C4-2B (cell line): Measurements from ENCODE around the gene TMPRSS13.

Experiments used
- H3K27ac ChIP-seq: fragments of 450-650 bp; 2 replicates; pipeline ENCODE4 v1.5.1; 2017
- ZFX ChIP-seq: fragments of 450-650 bp; IDR thresholded peaks from 2 replicates; pipeline ENCODE4 v1.6.1; 2017
- TF ChIP-seq, protein P1 (sequence below): fragments of 450-650 bp; conservative IDR thresholded peaks from 2 replicates; pipeline ENCODE4 v1.5.1; 2017; ENCODE audit warnings: mild to moderate bottlenecking

Gene TMPRSS13

DNA sequence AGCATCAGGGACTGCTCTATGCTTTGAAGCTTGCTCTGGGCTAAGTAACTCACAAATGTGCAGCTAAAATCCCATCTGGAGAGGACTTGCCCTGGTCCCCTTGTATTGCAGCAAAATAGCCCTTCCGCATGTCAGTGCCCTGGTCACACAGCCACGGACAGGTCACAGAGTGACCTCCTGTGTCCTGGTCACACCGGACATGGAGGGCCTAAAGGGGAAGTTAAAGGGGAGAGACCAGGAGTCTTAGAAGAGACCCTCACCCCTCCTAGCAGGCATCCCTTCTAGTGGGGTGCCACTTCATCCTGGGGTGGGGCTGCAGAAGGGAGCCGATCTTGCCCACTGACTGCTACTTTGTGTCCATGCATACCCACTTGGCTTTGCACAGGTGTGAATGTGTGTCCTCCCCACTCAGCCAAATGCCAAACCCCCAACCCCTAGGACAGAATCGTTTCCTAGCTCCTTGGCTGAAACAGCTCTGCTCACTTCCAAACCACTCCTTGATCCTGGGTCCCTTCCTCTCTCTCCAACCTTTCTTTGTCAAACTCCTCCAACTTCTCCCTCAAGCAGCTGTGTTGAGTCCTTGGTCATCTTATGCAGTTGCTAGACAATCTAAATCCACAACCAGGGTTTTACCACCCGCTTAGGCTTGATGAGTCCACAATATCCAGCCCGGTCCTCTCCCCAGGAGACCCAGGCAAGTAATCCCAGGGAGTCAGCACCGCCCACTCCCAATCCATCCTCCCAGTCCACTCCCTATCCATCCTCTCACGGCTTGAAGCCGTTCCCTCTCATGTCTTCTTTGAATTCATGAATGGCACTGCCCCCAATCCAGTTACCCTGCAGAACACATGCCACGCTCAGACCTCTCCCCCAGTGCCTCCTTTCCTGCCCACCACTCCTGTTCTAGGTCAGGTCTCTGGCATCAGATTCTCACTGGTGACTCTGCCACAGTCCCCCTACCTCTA lies 49.4 kb downstream of the TMPRSS13 start:
- no peak for TF ChIP-seq ZFX
- TF ChIP-seq, protein P1, sequence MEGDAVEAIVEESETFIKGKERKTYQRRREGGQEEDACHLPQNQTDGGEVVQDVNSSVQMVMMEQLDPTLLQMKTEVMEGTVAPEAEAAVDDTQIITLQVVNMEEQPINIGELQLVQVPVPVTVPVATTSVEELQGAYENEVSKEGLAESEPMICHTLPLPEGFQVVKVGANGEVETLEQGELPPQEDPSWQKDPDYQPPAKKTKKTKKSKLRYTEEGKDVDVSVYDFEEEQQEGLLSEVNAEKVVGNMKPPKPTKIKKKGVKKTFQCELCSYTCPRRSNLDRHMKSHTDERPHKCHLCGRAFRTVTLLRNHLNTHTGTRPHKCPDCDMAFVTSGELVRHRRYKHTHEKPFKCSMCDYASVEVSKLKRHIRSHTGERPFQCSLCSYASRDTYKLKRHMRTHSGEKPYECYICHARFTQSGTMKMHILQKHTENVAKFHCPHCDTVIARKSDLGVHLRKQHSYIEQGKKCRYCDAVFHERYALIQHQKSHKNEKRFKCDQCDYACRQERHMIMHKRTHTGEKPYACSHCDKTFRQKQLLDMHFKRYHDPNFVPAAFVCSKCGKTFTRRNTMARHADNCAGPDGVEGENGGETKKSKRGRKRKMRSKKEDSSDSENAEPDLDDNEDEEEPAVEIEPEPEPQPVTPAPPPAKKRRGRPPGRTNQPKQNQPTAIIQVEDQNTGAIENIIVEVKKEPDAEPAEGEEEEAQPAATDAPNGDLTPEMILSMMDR, result no peak
- no peak overlapping the region for H3K27ac ChIP-seq

DNA sequence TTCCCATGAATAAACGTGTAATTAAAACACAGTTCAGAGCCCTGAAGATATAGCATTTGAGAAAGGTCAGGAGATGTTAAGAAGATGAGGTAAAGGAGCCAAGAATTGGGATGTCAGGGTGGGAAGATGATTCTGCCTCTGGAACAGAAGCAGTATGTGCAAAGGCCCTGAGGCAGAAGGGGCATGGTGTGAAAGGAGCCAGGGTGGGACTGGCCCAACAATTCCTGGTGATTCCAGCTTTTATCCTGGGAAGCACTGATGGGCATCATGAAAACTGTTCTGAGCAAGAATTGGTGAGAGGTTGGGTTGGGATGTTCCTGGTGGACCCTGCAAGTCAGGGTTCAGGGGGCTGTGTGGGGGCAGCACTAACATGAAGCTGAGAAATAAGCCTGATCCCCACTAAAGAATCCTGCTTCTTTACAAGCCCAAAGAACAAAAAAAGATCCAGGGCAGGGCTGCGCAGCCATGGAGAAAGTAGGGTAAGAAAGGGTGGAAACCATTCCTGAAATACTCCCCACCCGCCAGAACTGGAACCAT lies 50.2 kb downstream of the TMPRSS13 start:
- H3K27ac ChIP-seq, result no peak overlapping the region
- TF ChIP-seq, protein P1, result no peak
- TF ChIP-seq ZFX, result no peak

DNA sequence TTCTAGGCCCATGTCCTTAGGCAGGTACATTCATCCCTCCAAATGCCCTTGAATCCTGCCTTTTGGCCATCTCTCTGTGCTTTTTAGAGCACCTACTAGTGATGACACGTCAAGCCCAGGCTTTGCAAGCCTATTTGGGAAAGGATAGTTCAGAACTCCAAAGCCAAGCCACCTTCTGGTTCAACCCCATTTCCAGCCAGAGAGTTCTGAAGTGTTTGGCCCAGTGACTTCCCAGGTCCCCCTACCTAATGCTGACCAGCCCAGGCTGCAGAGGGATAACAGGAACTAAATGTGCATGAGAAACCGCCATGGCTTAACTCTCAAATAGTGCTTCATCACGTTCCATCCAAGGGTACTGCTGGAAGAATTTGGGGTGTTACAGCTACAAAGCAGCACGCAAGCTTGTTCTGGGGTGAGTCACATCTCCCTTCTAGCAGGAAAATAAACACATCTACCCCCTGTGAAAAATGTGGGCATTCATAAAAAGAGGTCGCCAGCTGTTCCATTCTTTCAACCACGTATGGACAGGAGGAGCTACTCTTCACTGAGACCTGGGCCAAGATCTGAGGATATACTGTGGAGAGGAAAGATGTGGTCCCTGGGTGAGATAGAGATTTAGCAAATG lies 50.8 kb downstream of the TMPRSS13 start:
- no peak overlapping the region for H3K27ac ChIP-seq
- TF ChIP-seq, protein P1, result no peak
- TF ChIP-seq ZFX, result no peak

DNA sequence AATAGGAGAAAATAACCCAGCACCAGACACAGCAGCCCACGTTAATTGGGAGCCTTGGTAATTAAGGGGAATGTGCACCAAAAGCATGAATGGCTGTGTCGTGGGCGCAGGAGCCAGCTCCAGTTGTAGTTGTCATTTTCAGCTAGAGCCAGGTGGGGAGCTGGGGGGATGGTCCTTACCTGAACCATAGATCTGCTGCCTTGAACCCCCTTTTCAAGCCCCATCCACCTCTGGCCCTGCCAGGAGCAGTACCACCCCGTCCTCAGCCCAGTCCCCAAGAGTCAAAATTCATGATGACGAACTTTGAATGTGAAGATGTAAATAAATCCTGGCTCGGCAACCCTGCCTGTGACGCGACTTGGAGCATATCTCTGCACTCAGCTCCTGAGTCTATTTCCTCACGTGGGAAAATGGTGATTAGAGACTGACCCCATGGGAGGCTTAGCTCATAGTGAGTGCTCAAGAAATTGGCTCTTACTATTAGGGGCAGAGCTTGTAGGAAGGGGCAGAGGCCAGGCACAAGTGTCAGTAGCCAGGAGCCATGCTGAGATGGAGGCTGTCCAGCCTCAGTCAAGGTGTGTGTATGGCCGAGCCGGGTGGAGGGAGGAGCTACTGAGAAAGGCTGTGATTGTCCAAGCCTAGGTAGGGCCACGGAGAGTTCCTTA lies 52.0 kb downstream of the TMPRSS13 start:
- H3K27ac ChIP-seq, result no peak overlapping the region
- TF ChIP-seq ZFX, result no peak
- TF ChIP-seq, protein P1, result no peak

DNA sequence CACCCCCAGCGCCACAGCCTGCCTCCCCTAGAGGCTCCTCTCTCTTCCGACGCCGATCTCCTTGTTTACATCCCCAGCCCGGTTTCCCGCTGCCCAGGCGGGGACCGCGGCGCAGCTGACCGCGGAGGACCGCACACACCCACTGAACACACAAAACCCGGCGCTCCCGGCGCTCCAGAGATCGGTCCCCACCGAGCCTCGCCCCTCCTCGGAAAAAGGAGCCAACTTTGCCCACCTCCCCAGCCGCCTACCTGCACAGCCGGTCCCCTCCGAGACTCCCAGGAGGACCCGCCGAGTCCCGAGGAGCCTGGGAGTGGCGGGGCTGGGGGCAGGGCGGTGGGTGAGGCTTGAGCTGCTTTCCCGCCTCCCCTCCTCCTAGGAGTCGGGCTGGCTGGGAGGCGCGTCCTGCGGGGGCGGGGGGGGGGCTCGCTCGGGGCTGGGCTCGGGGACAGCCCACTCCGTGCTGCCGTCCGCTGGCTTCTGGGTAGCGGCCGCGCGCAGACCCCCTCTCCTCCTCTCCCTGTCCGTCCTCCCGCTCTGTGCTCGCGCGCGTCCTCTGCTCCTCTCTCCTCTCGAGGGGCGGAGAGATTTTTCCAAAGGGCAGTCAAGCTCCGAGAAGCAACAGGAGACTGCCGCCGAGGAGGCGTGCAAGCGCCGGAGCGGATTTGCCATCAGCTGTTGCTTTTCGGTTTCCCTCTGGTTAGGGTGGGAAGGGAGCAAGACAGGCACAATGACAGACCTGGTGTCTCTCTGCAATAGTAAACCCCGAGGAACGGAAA lies 52.7 kb downstream of the TMPRSS13 start, which contains the start of gene FXYD6:
Gene FXYD6 (minus strand): TSS at position 318 of the 779 bp plus-strand sequence. CDS start 33,882 bp downstream, outside the sequence.
- TF ChIP-seq, protein P1, result no peak
- TF ChIP-seq ZFX, result no peak
- no peak within 1 kb of the TSS for H3K27ac ChIP-seq

DNA sequence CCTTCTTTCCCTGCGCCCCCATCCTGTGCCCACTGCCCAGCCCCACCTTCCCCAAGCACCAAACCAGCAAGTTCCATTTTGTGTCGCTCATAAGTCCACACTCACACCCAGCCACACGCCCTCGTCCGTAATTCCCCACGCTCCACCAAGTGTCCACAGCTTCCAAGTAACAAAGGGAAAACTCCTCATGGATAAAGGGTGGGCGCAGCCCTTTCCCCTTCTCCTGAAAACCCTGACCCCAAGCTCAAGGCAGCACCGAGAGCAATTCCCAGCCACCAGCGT lies 53.2 kb downstream of the TMPRSS13 start:
- no peak overlapping the region for H3K27ac ChIP-seq
- TF ChIP-seq, protein P1, result no peak
- TF ChIP-seq ZFX, result no peak
